ENCODE measurements around the gene C12orf56. TPM values are rescaled to one million over a fixed set of nuclear protein-coding genes. Genes with fewer than 3 reads are reported as not detected.

C12orf56 gene
- total RNA-seq, 1 experiment from 2014 or later = not detected

DNA sequence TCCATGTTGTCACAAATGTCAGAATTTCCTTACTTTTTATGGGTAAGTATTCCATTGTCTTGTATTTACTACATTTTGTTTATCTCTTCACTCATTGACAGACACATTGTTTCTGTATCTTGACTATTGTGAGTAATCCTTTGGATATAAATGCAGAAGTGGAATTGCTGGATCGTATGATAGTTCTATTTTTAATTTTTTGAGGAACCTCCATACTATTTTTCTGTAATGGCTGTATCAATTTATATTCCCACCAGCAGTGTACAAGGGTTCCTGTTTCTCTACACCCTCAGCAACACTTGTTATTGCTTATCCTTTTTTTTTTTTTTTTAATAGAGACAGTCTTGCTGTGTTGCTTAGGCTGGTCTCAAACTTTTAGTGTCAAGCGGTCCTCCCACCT lies 164.9 kb downstream of the C12orf56 start:
- no peak overlapping the region for H3K4me3 Mint-ChIP-seq (ENCODE audit: unreplicated experiment)
- H3K4me1 Mint-ChIP-seq (ENCODE audit: insufficient read depth, unreplicated experiment) = peaks cover 9% of the 10 kb centered on the region
- H3K27me3 Mint-ChIP-seq (ENCODE audit: insufficient read depth, unreplicated experiment) = no peaks in the 10 kb centered on the region
- POLR2A ChIA-PET = no interaction called here
- H3K9me3 Mint-ChIP-seq (ENCODE audit: unreplicated experiment) = no peaks in the 10 kb centered on the region
- no peak for DNase-seq (ENCODE audit: unreplicated experiment)
- CTCF ChIA-PET = no interaction called here
- peaks cover 8% of the 10 kb centered on the region for H3K36me3 Mint-ChIP-seq (ENCODE audit: insufficient read depth, unreplicated experiment)
- no TSS peak for BruUV-seq (replicated peaks)
- TF ChIP-seq, protein P1, sequence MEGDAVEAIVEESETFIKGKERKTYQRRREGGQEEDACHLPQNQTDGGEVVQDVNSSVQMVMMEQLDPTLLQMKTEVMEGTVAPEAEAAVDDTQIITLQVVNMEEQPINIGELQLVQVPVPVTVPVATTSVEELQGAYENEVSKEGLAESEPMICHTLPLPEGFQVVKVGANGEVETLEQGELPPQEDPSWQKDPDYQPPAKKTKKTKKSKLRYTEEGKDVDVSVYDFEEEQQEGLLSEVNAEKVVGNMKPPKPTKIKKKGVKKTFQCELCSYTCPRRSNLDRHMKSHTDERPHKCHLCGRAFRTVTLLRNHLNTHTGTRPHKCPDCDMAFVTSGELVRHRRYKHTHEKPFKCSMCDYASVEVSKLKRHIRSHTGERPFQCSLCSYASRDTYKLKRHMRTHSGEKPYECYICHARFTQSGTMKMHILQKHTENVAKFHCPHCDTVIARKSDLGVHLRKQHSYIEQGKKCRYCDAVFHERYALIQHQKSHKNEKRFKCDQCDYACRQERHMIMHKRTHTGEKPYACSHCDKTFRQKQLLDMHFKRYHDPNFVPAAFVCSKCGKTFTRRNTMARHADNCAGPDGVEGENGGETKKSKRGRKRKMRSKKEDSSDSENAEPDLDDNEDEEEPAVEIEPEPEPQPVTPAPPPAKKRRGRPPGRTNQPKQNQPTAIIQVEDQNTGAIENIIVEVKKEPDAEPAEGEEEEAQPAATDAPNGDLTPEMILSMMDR (IDR thresholded peaks at IDR 0.05; ENCODE audit: unreplicated experiment) = no peak
- intact Hi-C loops (cut with micrococcal nuclease) = no loop called here
- no peak overlapping the region for H3K27ac Mint-ChIP-seq (ENCODE audit: low read depth, unreplicated experiment)

DNA sequence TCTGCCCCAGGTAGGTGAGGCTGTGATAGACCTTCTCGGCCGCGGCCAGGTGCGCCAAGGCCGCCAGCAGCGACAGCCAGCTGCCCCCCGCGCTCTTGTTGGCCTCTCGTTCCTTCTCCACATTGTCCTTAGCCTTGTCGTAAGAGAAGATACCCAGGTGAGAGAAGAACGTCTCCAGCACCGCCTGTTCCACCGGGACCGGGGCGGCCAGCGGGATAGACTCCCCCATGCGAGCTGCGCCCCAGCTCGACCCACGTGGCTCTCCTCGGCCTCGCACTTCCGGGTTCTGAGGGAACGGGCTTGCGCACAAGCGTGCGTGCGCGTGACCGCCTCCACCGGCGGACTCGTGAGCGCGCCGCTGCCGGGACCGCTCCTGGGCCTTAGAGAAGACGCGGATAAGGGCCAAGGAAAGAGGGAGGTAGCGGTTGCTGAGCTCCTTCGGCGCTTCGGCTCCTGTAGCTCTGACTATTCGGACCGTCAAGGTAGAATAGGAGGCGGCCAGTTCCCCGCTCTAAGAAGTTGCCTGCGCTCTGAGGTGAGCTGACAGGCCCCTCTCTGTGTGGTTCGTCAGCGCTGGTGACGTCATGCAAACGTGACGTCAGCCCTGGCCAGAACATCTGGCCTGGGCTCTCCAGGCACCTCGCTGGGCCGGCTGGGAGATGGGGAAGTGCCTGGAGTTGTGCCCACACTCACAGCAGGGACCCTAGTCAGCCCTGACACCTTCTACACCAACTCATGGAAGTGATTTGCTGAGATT lies 168.4 kb downstream of the C12orf56 start, which contains the start of gene KICS2:
KICS2 (minus strand) TSS at position 288 of the 757 bp plus-strand sequence; CDS start at position 229, 59 bp downstream.
- Mint-ChIP-seq H3K36me3 (ENCODE audit: insufficient read depth, unreplicated experiment) (peaks cover 8% of the 10 kb centered on the region), H3K27me3 (ENCODE audit: insufficient read depth, unreplicated experiment) (no peaks in the 10 kb centered on the region), H3K9me3 (ENCODE audit: unreplicated experiment) (peaks cover 7% of the 10 kb centered on the region), H3K27ac (ENCODE audit: low read depth, unreplicated experiment) (peak within 1 kb of the TSS; percentile 88), H3K4me1 (ENCODE audit: insufficient read depth, unreplicated experiment) (peaks cover 18% of the 10 kb centered on the region), H3K4me3 (ENCODE audit: unreplicated experiment) (peak within 1 kb of the TSS; percentile 83)
- TF ChIP-seq, protein P1 (IDR thresholded peaks at IDR 0.05; ENCODE audit: unreplicated experiment) = no peak
- intact Hi-C loops (cut with micrococcal nuclease) = loop anchor here (1.0 to 5.0 kb wide), 3 partner anchors 41 to 378 kb away; partner anchors contain the start of gene SRGAP1
- TSS peak; percentile 75 for BruUV-seq (replicated peaks)
- ChIA-PET CTCF (interaction anchor here (0.8 to 2.9 kb wide), 2 partner anchors 37 to 378 kb away, joined by 4 to 14 read pairs; partner anchors contain the start of gene SRGAP1), POLR2A (interaction anchor here (0.6 to 5.9 kb wide), 35 partner anchors 11 to 388 kb away, joined by 3 to 50 read pairs (median 4); partner anchors contain the start of genes SRGAP1 and XPOT)
- DNase-seq (ENCODE audit: unreplicated experiment) = peak; percentile 94

DNA sequence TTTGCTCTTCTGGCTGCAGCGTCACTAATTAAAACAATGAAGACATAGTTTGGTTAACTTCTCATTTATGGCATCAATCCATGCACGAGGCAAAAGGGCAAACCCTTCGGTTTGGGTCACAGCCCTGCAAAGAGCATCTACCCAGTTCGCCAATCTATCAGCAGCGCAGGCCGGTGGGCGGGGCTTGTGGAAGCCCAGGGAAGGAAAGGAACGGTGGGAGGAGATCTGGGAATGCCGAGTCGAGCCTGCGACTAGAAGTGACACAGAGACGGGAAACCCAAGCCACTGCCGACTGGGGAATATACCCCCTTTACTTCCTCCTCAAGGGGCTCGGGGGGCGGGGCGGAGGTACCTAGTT lies 168.9 kb downstream of the C12orf56 start:
- H3K36me3 Mint-ChIP-seq (ENCODE audit: insufficient read depth, unreplicated experiment) = peaks cover 8% of the 10 kb centered on the region
- H3K4me1 Mint-ChIP-seq (ENCODE audit: insufficient read depth, unreplicated experiment) = peaks cover 18% of the 10 kb centered on the region
- peak overlapping the region; percentile 83 for H3K4me3 Mint-ChIP-seq (ENCODE audit: unreplicated experiment)
- POLR2A ChIA-PET = interaction anchor here (0.7 to 5.9 kb wide), 30 partner anchors 12 to 388 kb away, joined by 3 to 50 read pairs (median 4); partner anchors contain the start of genes SRGAP1 and XPOT
- H3K27me3 Mint-ChIP-seq (ENCODE audit: insufficient read depth, unreplicated experiment) = no peaks in the 10 kb centered on the region
- TSS peak; percentile 63 for BruUV-seq (replicated peaks)
- H3K9me3 Mint-ChIP-seq (ENCODE audit: unreplicated experiment) = peaks cover 7% of the 10 kb centered on the region
- intact Hi-C loops (cut with micrococcal nuclease) = loop anchor here (1.0 to 5.0 kb wide), 5 partner anchors 40 to 377 kb away; partner anchors contain the start of gene SRGAP1
- DNase-seq (ENCODE audit: unreplicated experiment) = peak; percentile 94
- CTCF ChIA-PET = interaction anchor here (0.8 to 2.9 kb wide), 2 partner anchors 38 to 377 kb away, joined by 4 to 14 read pairs; partner anchors contain the start of gene SRGAP1
- TF ChIP-seq, protein P1 (IDR thresholded peaks at IDR 0.05; ENCODE audit: unreplicated experiment) = no peak
- H3K27ac Mint-ChIP-seq (ENCODE audit: low read depth, unreplicated experiment) = peak overlapping the region; percentile 88

DNA sequence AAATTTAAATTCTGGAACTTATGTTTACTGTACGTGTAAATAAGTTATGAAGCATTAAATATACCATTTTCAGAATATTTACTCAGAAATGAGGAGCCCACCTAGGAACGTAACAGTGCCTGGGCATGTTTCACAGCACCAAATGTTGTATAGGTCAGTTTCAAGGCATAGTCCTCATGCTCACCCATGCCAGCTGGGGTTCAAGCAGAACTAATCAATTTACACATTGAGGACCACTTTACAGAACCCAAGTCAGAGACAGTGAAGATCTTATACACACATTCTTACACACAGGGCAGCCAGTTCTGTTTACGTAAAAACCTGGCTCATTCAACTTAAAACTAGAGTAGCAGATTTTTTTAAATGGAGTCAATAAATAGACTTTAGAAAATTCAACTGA lies 170.5 kb downstream of the C12orf56 start:
- no peaks in the 10 kb centered on the region for H3K27me3 Mint-ChIP-seq (ENCODE audit: insufficient read depth, unreplicated experiment)
- CTCF ChIA-PET = interaction anchor here (2.9 kb wide), 1 partner anchor 376 kb away, joined by 14 read pairs; the partner anchor contains the start of gene SRGAP1
- intact Hi-C loops (cut with micrococcal nuclease) = loop anchor here (2.0 to 5.0 kb wide), 2 partner anchors 59 to 133 kb away; no protein-coding TSS in a partner anchor

More for the DNA sequence above, 170.5 kb downstream of the C12orf56 start:
- TF ChIP-seq, protein P1 (IDR thresholded peaks at IDR 0.05; ENCODE audit: unreplicated experiment) = no peak
- Mint-ChIP-seq H3K36me3 (ENCODE audit: insufficient read depth, unreplicated experiment) (peaks cover 11% of the 10 kb centered on the region), H3K9me3 (ENCODE audit: unreplicated experiment) (peaks cover 7% of the 10 kb centered on the region), H3K4me3 (ENCODE audit: unreplicated experiment) (no peak overlapping the region), H3K4me1 (ENCODE audit: insufficient read depth, unreplicated experiment) (peaks cover 18% of the 10 kb centered on the region), H3K27ac (ENCODE audit: low read depth, unreplicated experiment) (no peak overlapping the region)
- DNase-seq (ENCODE audit: unreplicated experiment) = no peak
- POLR2A ChIA-PET = interaction anchor here (0.7 to 5.9 kb wide), 11 partner anchors 8 to 376 kb away, joined by 3 to 50 read pairs (median 4); partner anchors contain the start of gene SRGAP1
- BruUV-seq (replicated peaks) = no TSS peak

All from MCF 10A (cell line).